ENCODE results near the gene LRRC15.

Gene LRRC15

GRCh38 chr3:194355379-194355778 lies 14.2 kb downstream of the LRRC15 start:
- no peak for DNase-seq

GRCh38 chr3:194354315-194354714 lies 15.2 kb downstream of the LRRC15 start:
- DNase-seq = no peak

- DNase-seq = no peak
These were observed 16.8 kb downstream of the LRRC15 start for GRCh38 chr3:194352667-194353246.

GRCh38 chr3:194351952-194352536 lies 17.5 kb downstream of the LRRC15 start:
- DNase-seq = no peak

- no peak for DNase-seq
These were observed 18.4 kb downstream of the LRRC15 start, which contains the start of gene CPN2 for GRCh38 chr3:194351080-194351672. Gene CPN2, minus strand, starts transcription at chr3:194351328. Its CDS starts 8,626 bp downstream, at chr3:194342702.

- DNase-seq = no peak
These were observed 18.8 kb downstream of the LRRC15 start for GRCh38 chr3:194350726-194351071.

- no peak for DNase-seq
These were observed 21.2 kb downstream of the LRRC15 start for GRCh38 chr3:194348354-194348753.

GRCh38 chr3:194346621-194347020 lies 22.9 kb downstream of the LRRC15 start:
- no peak for DNase-seq

GRCh38 chr3:194346035-194346434 lies 23.5 kb downstream of the LRRC15 start:
- no peak for DNase-seq

GRCh38 chr3:194344012-194344411 lies 25.5 kb downstream of the LRRC15 start:
- peak; percentile 76 for DNase-seq

- no peak for DNase-seq
These were observed 26.0 kb downstream of the LRRC15 start for GRCh38 chr3:194343561-194343893.

GRCh38 chr3:194342861-194343560 lies 26.5 kb downstream of the LRRC15 start:
- no peak for DNase-seq

GRCh38 chr3:194340757-194341400 lies 28.7 kb downstream of the LRRC15 start:
- DNase-seq = no peak

GRCh38 chr3:194339840-194340239 lies 29.7 kb downstream of the LRRC15 start:
- DNase-seq = no peak

- no peak for DNase-seq
These were observed 30.2 kb downstream of the LRRC15 start for GRCh38 chr3:194339356-194339755.

GRCh38 chr3:194337965-194338753 lies 31.4 kb downstream of the LRRC15 start:
- DNase-seq = no peak

- no peak for DNase-seq
These were observed 32.8 kb downstream of the LRRC15 start for GRCh38 chr3:194336601-194337355.

GRCh38 chr3:194333981-194334320 lies 35.6 kb downstream of the LRRC15 start:
- DNase-seq = no peak

GRCh38 chr3:194333212-194333980 lies 36.1 kb downstream of the LRRC15 start:
- DNase-seq = peak; percentile 90

GRCh38 chr3:194332858-194333211 lies 36.7 kb downstream of the LRRC15 start:
- DNase-seq = no peak

GRCh38 chr3:194330579-194330978 lies 39.0 kb downstream of the LRRC15 start:
- no peak for DNase-seq

Measured in activated CD8-positive, alpha-beta memory T cell treated with anti-CD3 and anti-CD28 coated beads, Interleukin-2, amount 50 U/mL, for 4 hours (primary cell).